ENCODE measurements around the gene NANOS1.

The NANOS1 gene, protein sequence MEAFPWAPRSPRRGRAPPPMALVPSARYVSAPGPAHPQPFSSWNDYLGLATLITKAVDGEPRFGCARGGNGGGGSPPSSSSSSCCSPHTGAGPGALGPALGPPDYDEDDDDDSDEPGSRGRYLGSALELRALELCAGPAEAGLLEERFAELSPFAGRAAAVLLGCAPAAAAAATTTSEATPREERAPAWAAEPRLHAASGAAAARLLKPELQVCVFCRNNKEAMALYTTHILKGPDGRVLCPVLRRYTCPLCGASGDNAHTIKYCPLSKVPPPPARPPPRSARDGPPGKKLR

DNA sequence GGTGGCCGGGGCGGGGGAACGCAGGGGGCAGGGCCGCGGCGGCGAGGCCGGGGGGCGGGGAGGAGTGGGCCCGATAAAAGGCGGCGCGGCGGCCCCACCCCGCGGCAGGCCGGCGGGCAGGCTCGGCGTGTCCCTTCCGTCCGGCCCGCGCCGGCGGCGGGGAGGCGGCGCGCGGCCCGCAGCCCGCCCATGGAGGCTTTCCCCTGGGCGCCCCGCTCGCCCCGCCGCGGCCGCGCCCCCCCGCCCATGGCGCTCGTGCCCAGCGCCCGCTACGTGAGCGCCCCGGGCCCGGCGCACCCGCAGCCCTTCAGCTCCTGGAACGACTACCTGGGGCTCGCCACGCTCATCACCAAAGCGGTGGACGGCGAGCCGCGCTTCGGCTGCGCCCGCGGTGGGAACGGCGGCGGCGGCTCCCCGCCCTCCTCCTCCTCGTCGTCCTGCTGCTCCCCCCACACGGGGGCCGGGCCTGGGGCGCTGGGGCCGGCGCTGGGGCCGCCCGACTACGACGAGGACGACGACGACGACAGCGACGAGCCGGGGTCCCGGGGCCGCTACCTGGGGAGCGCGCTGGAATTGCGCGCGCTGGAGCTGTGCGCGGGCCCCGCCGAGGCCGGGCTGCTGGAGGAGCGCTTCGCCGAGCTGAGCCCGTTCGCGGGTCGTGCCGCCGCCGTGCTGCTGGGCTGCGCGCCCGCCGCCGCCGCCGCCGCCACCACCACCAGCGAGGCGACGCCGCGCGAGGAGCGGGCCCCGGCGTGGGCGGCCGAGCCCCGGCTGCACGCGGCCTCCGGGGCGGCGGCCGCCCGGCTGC, at the start of gene NANOS1:
Gene NANOS1, plus strand, starts transcription at position 102 of the 808 bp plus-strand sequence. Its CDS starts 88 bp downstream, at position 190.
- H3K9ac ChIP-seq (ENCODE audit: low read depth in 1 of 2, low read length in 2 of 2) = peak within 1 kb of the TSS; percentile 25
- H3K4me1 ChIP-seq (ENCODE audit: control insufficient read depth in 1 of 2, insufficient read depth in 2 of 2, low read length in 2 of 2) = peaks cover 4 to 6% of the 10 kb centered on the region in 2 donors
- H3K27ac ChIP-seq (ENCODE audit: low read depth, low read length) = peak within 1 kb of the TSS; percentile 14

DNA sequence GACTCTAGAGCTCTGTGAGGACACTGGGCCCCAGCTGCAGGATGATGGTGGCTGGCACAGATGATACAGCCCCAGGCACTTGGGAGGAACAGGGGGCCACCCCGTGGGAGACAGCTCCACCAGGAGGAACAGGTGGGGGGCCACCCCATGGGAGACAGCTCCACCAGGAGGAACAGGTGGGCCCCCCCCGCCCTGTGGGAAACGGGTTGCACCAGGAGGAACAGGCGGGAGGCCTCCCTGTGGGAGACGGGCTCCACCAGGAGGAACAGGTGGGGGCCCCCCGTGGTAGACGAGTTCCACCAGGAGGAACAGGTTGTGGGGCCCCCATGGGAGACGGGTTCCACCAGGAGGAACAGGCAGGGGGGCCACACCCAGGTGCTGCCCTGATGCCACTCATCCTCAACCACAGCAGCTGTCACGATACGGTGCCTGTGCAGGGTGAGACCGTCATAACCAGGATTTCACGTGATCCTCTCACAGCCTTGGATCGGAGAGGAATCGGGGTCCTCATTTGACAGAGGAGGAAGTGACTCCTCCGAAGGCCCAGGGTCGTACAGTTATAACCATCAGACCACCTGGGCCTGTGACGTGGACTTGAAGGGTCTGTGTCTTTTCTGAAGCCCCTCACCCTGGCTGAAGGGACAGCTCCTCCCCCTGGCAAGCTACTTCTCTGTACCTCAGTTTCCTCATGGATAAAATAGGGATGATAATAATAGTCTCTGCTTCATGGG, 49.2 kb upstream of the NANOS1 start:
- Histone ChIP-seq H3K9ac (ENCODE audit: low read depth in 1 of 2, low read length in 2 of 2) (no peak overlapping the region), H3K27me3 (ENCODE audit: control insufficient read depth in 1 of 2, insufficient read depth in 2 of 2, low read length in 2 of 2) (no peaks in the 10 kb centered on the region), H3K4me1 (ENCODE audit: control insufficient read depth in 1 of 2, insufficient read depth in 2 of 2, low read length in 2 of 2) (no peaks in the 10 kb centered on the region)

More for the DNA sequence above, at the start of gene NANOS1:
- Histone ChIP-seq H3K4me3 (ENCODE audit: low read depth in 1 of 2, low read length in 2 of 2) (peak within 1 kb of the TSS; percentile 65 to 68), H3K9me3 (ENCODE audit: control insufficient read depth in 1 of 2, low read length in 2 of 2) (no peaks in the 10 kb centered on the region), H3K36me3 (ENCODE audit: control insufficient read depth in 1 of 2, insufficient read depth in 2 of 2, low read length in 2 of 2) (peaks cover 12 to 19% of the 10 kb centered on the region in 2 donors), H3K27me3 (ENCODE audit: control insufficient read depth in 1 of 2, insufficient read depth in 2 of 2, low read length in 2 of 2) (peaks cover 0 to 3% of the 10 kb centered on the region in 2 donors)

DNA sequence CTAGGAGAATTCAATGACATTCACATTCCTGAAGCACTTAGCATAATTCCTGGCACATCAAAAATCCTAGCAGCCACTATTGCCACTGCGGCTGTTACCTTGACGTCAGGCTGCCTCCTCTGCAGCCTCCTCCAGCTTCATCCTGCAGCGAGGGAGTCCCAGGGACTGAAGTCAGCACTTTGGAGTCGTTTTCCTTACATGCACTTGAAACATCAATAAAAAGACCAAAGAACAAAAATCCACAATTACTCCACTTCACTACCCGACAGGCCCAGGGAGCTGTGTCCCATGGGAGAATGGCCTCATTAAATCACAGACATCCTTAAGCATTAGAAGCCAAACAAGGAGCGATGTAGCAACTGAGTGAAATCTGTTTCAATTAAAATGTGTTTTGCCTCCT, 48.6 kb upstream of the NANOS1 start:
- no peaks in the 10 kb centered on the region for H3K4me1 ChIP-seq (ENCODE audit: control insufficient read depth in 1 of 2, insufficient read depth in 2 of 2, low read length in 2 of 2)
- H3K27me3 ChIP-seq (ENCODE audit: control insufficient read depth in 1 of 2, insufficient read depth in 2 of 2, low read length in 2 of 2) = no peaks in the 10 kb centered on the region
- H3K27ac ChIP-seq (ENCODE audit: low read depth, low read length) = no peak overlapping the region
- H3K4me3 ChIP-seq (ENCODE audit: low read depth in 1 of 2, low read length in 2 of 2) = no peak overlapping the region
- H3K36me3 ChIP-seq (ENCODE audit: control insufficient read depth in 1 of 2, insufficient read depth in 2 of 2, low read length in 2 of 2) = no peaks in the 10 kb centered on the region
- no peak overlapping the region for H3K9ac ChIP-seq (ENCODE audit: low read depth in 1 of 2, low read length in 2 of 2)
- H3K9me3 ChIP-seq (ENCODE audit: control insufficient read depth in 1 of 2, low read length in 2 of 2) = peaks cover 4% of the 10 kb centered on the region in 2 donors

More for the DNA sequence above, 49.2 kb upstream of the NANOS1 start:
- Histone ChIP-seq H3K4me3 (ENCODE audit: low read depth in 1 of 2, low read length in 2 of 2) (no peak overlapping the region), H3K27ac (ENCODE audit: low read depth, low read length) (no peak overlapping the region), H3K36me3 (ENCODE audit: control insufficient read depth in 1 of 2, insufficient read depth in 2 of 2, low read length in 2 of 2) (no peaks in the 10 kb centered on the region), H3K9me3 (ENCODE audit: control insufficient read depth in 1 of 2, low read length in 2 of 2) (no peaks in the 10 kb centered on the region)

DNA sequence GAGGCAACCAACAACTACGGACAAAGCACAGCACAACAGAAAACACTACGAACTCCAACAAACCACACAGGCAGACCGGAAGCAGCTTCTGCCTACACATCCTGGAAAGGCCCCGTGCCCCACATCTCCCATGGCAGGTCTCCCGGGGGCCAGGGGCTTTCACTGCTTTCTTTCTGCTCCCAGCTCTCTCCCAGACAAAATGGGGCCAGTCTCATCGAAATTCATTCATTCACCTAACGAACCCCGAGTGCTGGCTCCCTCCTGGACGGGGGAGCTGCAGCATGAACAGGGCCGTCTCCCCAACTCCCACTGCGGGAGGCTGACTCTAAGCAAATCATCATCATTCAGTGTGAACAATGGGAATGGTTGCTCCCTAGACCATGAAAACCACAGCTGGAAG, 47.6 kb upstream of the NANOS1 start:
- H3K27me3 ChIP-seq (ENCODE audit: control insufficient read depth in 1 of 2, insufficient read depth in 2 of 2, low read length in 2 of 2) = no peaks in the 10 kb centered on the region
- H3K27ac ChIP-seq (ENCODE audit: low read depth, low read length) = no peak overlapping the region
- no peak overlapping the region for H3K4me3 ChIP-seq (ENCODE audit: low read depth in 1 of 2, low read length in 2 of 2)
- no peaks in the 10 kb centered on the region for H3K36me3 ChIP-seq (ENCODE audit: control insufficient read depth in 1 of 2, insufficient read depth in 2 of 2, low read length in 2 of 2)
- H3K9me3 ChIP-seq (ENCODE audit: control insufficient read depth in 1 of 2, low read length in 2 of 2) = peaks cover 4 to 7% of the 10 kb centered on the region in 2 donors
- no peak overlapping the region for H3K9ac ChIP-seq (ENCODE audit: low read depth in 1 of 2, low read length in 2 of 2)
- no peaks in the 10 kb centered on the region for H3K4me1 ChIP-seq (ENCODE audit: control insufficient read depth in 1 of 2, insufficient read depth in 2 of 2, low read length in 2 of 2)

DNA sequence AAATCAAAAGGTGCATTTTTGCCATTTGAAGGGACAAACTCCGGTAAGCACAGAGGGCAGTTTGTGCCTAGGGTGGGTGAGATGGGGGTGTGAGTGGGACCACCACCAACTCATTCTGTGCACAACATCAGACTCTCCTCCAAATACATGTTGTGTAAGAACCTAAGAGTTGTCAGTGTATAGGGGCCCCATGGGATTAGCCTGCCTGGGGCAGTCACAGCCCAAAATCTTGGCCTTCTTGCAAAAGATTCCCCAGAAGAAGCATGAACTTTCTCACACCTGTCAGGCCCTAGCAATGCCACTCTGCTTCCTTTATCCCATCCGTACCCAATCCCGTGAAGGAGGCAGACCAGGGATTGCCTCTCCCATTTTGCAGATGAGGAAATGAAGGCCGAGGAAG, 47.1 kb upstream of the NANOS1 start:
- Histone ChIP-seq H3K4me1 (ENCODE audit: control insufficient read depth in 1 of 2, insufficient read depth in 2 of 2, low read length in 2 of 2) (no peaks in the 10 kb centered on the region), H3K9me3 (ENCODE audit: control insufficient read depth in 1 of 2, low read length in 2 of 2) (peaks cover 4 to 7% of the 10 kb centered on the region in 2 donors), H3K27me3 (ENCODE audit: control insufficient read depth in 1 of 2, insufficient read depth in 2 of 2, low read length in 2 of 2) (no peaks in the 10 kb centered on the region), H3K4me3 (ENCODE audit: low read depth in 1 of 2, low read length in 2 of 2) (no peak overlapping the region), H3K9ac (ENCODE audit: low read depth in 1 of 2, low read length in 2 of 2) (no peak overlapping the region), H3K36me3 (ENCODE audit: control insufficient read depth in 1 of 2, insufficient read depth in 2 of 2, low read length in 2 of 2) (no peaks in the 10 kb centered on the region), H3K27ac (ENCODE audit: low read depth, low read length) (no peak overlapping the region)

DNA sequence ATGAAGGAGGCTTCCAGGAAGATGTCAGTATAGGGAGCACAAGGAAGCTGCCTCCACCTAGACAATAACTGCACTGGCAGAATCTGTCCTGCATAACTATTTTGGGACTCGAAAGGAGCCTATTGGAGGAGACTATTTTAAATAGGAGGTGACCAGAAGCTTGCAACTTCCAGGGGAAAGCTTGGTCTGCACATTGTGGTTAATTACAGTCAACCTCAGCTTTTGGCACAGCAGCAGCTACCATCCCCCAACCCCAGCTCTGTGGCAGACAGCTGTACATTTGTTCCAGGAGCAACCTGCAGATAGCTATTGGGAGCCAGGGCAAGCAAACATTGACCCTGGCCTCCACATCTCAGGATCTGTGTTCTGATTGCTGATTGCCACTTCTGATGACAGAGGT, 46.3 kb upstream of the NANOS1 start:
- H3K4me1 ChIP-seq (ENCODE audit: control insufficient read depth in 1 of 2, insufficient read depth in 2 of 2, low read length in 2 of 2) = no peaks in the 10 kb centered on the region
- no peak overlapping the region for H3K9ac ChIP-seq (ENCODE audit: low read depth in 1 of 2, low read length in 2 of 2)
- H3K4me3 ChIP-seq (ENCODE audit: low read depth in 1 of 2, low read length in 2 of 2) = no peak overlapping the region
- no peaks in the 10 kb centered on the region for H3K36me3 ChIP-seq (ENCODE audit: control insufficient read depth in 1 of 2, insufficient read depth in 2 of 2, low read length in 2 of 2)
- no peaks in the 10 kb centered on the region for H3K27me3 ChIP-seq (ENCODE audit: control insufficient read depth in 1 of 2, insufficient read depth in 2 of 2, low read length in 2 of 2)
- peaks cover 4 to 7% of the 10 kb centered on the region in 2 donors for H3K9me3 ChIP-seq (ENCODE audit: control insufficient read depth in 1 of 2, low read length in 2 of 2)
- H3K27ac ChIP-seq (ENCODE audit: low read depth, low read length) = no peak overlapping the region

DNA sequence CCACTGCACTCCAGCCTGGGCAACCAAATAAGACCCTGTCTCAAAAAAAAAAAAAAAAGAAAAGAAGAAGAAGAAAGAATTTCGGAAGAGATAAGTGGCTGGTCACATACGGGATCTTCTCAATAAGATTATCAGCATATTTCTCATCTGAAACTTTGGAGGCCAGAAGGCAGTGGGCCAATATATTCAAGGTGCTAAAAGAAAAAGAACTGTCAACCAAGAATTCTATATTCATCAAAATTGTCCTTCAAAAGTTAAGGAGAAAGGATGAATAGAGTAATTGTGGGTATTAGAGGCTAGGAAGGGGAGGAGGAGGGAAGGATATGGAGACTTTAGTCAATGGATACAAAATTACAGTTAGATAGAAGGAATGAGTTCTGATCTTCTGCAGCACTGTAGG, 43.9 kb upstream of the NANOS1 start:
- Histone ChIP-seq H3K27ac (ENCODE audit: low read depth, low read length) (no peak overlapping the region), H3K9ac (ENCODE audit: low read depth in 1 of 2, low read length in 2 of 2) (no peak overlapping the region), H3K4me1 (ENCODE audit: control insufficient read depth in 1 of 2, insufficient read depth in 2 of 2, low read length in 2 of 2) (no peaks in the 10 kb centered on the region), H3K9me3 (ENCODE audit: control insufficient read depth in 1 of 2, low read length in 2 of 2) (peaks cover 4 to 7% of the 10 kb centered on the region in 2 donors), H3K27me3 (ENCODE audit: control insufficient read depth in 1 of 2, insufficient read depth in 2 of 2, low read length in 2 of 2) (no peaks in the 10 kb centered on the region), H3K36me3 (ENCODE audit: control insufficient read depth in 1 of 2, insufficient read depth in 2 of 2, low read length in 2 of 2) (no peaks in the 10 kb centered on the region), H3K4me3 (ENCODE audit: low read depth in 1 of 2, low read length in 2 of 2) (no peak overlapping the region)

DNA sequence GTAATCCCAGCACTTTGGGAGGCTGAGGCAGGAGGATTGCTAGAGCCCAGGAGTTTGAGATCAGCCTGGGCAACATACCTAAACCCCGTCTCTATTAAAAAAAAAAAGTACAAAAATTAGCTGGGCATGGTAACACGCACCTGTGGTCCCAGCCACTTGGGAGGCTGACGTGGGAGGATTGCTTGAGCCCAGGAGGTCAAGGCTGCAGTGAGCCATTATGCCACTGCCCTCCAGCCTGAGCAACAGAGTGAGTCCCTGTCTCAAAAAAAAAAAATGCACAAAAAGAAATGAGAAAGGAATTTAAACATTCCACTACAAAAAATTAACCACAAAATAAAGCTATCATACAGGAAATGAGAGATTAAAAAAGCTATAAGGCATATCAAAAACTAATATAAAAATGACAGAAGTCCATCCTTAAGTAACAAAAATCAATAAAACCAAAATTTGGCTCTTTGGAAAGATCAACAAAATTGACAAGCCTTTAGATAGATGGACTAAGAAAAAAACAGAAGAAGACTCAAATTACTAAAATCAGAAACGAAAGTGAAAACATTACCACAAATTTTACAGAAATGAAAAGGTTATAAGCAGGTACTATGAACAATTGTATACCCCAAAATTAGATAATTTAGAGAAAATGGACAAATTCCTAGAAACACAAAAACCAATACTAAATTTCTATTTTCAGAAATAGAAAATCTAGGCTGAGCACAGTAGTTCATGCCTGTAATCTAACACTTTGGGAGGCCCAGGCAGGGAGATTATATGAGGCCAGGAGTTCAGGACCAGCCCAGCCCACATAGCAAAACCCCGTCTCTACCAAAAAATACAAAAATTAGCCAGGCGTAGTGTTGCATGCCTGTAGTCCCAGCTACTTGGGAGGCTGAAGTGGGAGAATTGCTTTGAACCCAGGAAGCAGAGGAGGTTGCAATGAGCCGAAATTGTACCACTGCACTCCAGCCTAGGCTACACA, 42.4 kb upstream of the NANOS1 start:
- Histone ChIP-seq H3K27ac (ENCODE audit: low read depth, low read length) (no peak overlapping the region), H3K4me3 (ENCODE audit: low read depth in 1 of 2, low read length in 2 of 2) (no peak overlapping the region), H3K9ac (ENCODE audit: low read depth in 1 of 2, low read length in 2 of 2) (no peak overlapping the region), H3K27me3 (ENCODE audit: control insufficient read depth in 1 of 2, insufficient read depth in 2 of 2, low read length in 2 of 2) (peaks cover 0 to 4% of the 10 kb centered on the region in 2 donors), H3K9me3 (ENCODE audit: control insufficient read depth in 1 of 2, low read length in 2 of 2) (peaks cover 4 to 7% of the 10 kb centered on the region in 2 donors), H3K36me3 (ENCODE audit: control insufficient read depth in 1 of 2, insufficient read depth in 2 of 2, low read length in 2 of 2) (no peaks in the 10 kb centered on the region), H3K4me1 (ENCODE audit: control insufficient read depth in 1 of 2, insufficient read depth in 2 of 2, low read length in 2 of 2) (no peaks in the 10 kb centered on the region)

DNA sequence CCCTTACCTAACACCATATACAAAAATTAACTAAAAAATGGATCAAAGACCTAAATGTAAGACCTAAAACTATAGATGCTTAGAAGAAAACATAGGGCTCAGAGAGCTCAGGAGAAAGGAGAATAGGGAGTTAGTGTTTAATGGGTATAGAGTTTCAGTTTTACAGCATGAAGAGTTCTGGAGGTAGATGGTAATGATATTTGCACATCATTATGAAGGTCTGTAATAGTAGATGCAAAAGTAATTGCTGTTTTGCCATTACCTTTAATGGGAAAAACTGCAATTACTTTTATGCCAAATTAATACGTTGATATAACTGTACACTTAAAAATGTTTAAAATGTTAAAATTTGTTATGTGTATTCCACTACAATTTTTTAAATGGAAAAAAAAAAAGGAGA, 39.2 kb upstream of the NANOS1 start:
- Histone ChIP-seq H3K27me3 (ENCODE audit: control insufficient read depth in 1 of 2, insufficient read depth in 2 of 2, low read length in 2 of 2) (peaks cover 0 to 4% of the 10 kb centered on the region in 2 donors), H3K36me3 (ENCODE audit: control insufficient read depth in 1 of 2, insufficient read depth in 2 of 2, low read length in 2 of 2) (no peaks in the 10 kb centered on the region), H3K4me1 (ENCODE audit: control insufficient read depth in 1 of 2, insufficient read depth in 2 of 2, low read length in 2 of 2) (no peaks in the 10 kb centered on the region), H3K4me3 (ENCODE audit: low read depth in 1 of 2, low read length in 2 of 2) (no peak overlapping the region), H3K27ac (ENCODE audit: low read depth, low read length) (no peak overlapping the region), H3K9me3 (ENCODE audit: control insufficient read depth in 1 of 2, low read length in 2 of 2) (peaks cover 4 to 7% of the 10 kb centered on the region in 2 donors), H3K9ac (ENCODE audit: low read depth in 1 of 2, low read length in 2 of 2) (no peak overlapping the region)
